WTC11 (cell line): Measurements from ENCODE around the gene MTM1. TPM values are rescaled to one million over a fixed set of nuclear protein-coding genes. Genes with fewer than 3 reads are reported as not detected.
A peak's percentile ranks its signal among the peaks of the same experiment; 100 is the strongest.

Source experiments
- ATAC-seq: fragments of 200-7000 bp; cut with Tn5 transposase; 2 replicates; pipeline ENCODE4 v1.10.0; 2021; ENCODE audit warnings: mild to moderate bottlenecking, moderate library complexity
- CTCF ChIA-PET: fragments of 300-600 bp; sonication (Branson Sonifier 250); formaldehyde crosslinking; loops from one replicate; lab custom pipeline; 2021; ENCODE audit warnings: antibody characterized with exemption; lab: Charles Lee
- POLR2A ChIA-PET: fragments of 350-600 bp; sonication (Branson Sonifier 250); formaldehyde crosslinking; loops from one replicate; lab custom pipeline; 2021; ENCODE audit warnings: antibody characterized with exemption; lab: Charles Lee
- DNase-seq: peaks from one replicate; pipeline ENCODE4 v3.0.0; 2021; ENCODE audit warnings: low spot score
- H3K27ac Mint-ChIP-seq: 2 replicates; pipeline ENCODE4 v1.8.0; 2021; ENCODE audit warnings: mixed read lengths
- H3K27me3 Mint-ChIP-seq: 2 replicates; pipeline ENCODE4 v1.8.0; 2021; ENCODE audit warnings: low read depth, mild to moderate bottlenecking, moderate library complexity, mixed read lengths
- H3K36me3 Mint-ChIP-seq: 2 replicates; pipeline ENCODE4 v1.8.0; 2021; ENCODE audit warnings: mixed read lengths
- H3K4me1 Mint-ChIP-seq: 2 replicates; pipeline ENCODE4 v1.8.0; 2022; ENCODE audit warnings: mixed read lengths
- H3K4me3 Mint-ChIP-seq: 2 replicates; pipeline ENCODE4 v1.8.0; 2021; ENCODE audit warnings: mild to moderate bottlenecking, moderate library complexity, mixed read lengths
- H3K9me3 Mint-ChIP-seq: 2 replicates; pipeline ENCODE4 v1.8.0; 2021; ENCODE audit warnings: mixed read lengths
- AR ChIP-seq: fragments of 250-450 bp; sonication (Bioruptor Pico); IDR thresholded peaks from 2 replicates; pipeline ENCODE4 v1.9.0; 2021; ENCODE audit warnings: mild to moderate bottlenecking
- ATF1 ChIP-seq: sonication (generic); formaldehyde crosslinking; IDR thresholded peaks from 2 replicates; pipeline ENCODE4 v1.8.1; 2023; ENCODE audit warnings: mild to moderate bottlenecking, moderate library complexity, missing genetic modification reagents
- ATF2 ChIP-seq: sonication (generic); formaldehyde crosslinking; IDR thresholded peaks from 2 replicates; pipeline ENCODE4 v1.8.1; 2022; ENCODE audit warnings: low read depth, missing genetic modification reagents, borderline replicate concordance
- ATF3 ChIP-seq: sonication (generic); formaldehyde crosslinking; conservative IDR thresholded peaks from 2 replicates; pipeline ENCODE4 v1.8.1; 2022; ENCODE audit warnings: mild to moderate bottlenecking, missing genetic modification reagents
- CBFB ChIP-seq: sonication (generic); formaldehyde crosslinking; IDR thresholded peaks from 2 replicates; pipeline ENCODE4 v1.8.1; 2022; ENCODE audit warnings: mild to moderate bottlenecking, low read depth, missing genetic modification reagents
- CREM ChIP-seq: sonication (generic); formaldehyde crosslinking; IDR thresholded peaks from 2 replicates; pipeline ENCODE4 v1.8.1; 2022; ENCODE audit warnings: mild to moderate bottlenecking, missing genetic modification reagents, moderate library complexity
- E2F1 ChIP-seq: sonication (generic); formaldehyde crosslinking; IDR thresholded peaks from 2 replicates; pipeline ENCODE4 v1.8.0; 2022; ENCODE audit warnings: mild to moderate bottlenecking, missing genetic modification reagents
- E2F5 ChIP-seq: sonication (generic); formaldehyde crosslinking; IDR thresholded peaks from 2 replicates; pipeline ENCODE4 v1.8.1; 2022; ENCODE audit warnings: mild to moderate bottlenecking, moderate library complexity, missing genetic modification reagents
- ETV6 ChIP-seq: sonication (generic); formaldehyde crosslinking; IDR thresholded peaks from 2 replicates; pipeline ENCODE4 v1.8.1; 2022; ENCODE audit warnings: mild to moderate bottlenecking, missing genetic modification reagents
- FOXK1 ChIP-seq: sonication (generic); formaldehyde crosslinking; IDR thresholded peaks from 2 replicates; pipeline ENCODE4 v1.8.0; 2022; ENCODE audit warnings: mild to moderate bottlenecking, moderate library complexity, missing genetic modification reagents
- GABPB1 ChIP-seq: sonication (generic); formaldehyde crosslinking; IDR thresholded peaks from 2 replicates; pipeline ENCODE4 v1.8.1; 2023; ENCODE audit warnings: mild to moderate bottlenecking, missing genetic modification reagents
- IRF2 ChIP-seq: sonication (generic); formaldehyde crosslinking; IDR thresholded peaks from 2 replicates; pipeline ENCODE4 v1.8.0; 2022; ENCODE audit warnings: low read depth, missing genetic modification reagents, borderline replicate concordance
- KAT7 ChIP-seq: sonication (generic); formaldehyde crosslinking; IDR thresholded peaks from 2 replicates; pipeline ENCODE4 v1.8.1; 2023; ENCODE audit warnings: missing genetic modification reagents, mild to moderate bottlenecking, borderline replicate concordance
- MYBL2 ChIP-seq: sonication (generic); formaldehyde crosslinking; IDR thresholded peaks from 2 replicates; pipeline ENCODE4 v1.8.1; 2023; ENCODE audit warnings: mild to moderate bottlenecking, moderate library complexity, missing genetic modification reagents
- PRDM15 ChIP-seq: sonication (generic); formaldehyde crosslinking; IDR thresholded peaks from 2 replicates; pipeline ENCODE4 v1.8.0; 2022; ENCODE audit warnings: missing genetic modification reagents
- SMAD4 ChIP-seq: sonication (generic); formaldehyde crosslinking; IDR thresholded peaks from 2 replicates; pipeline ENCODE4 v1.8.0; 2022; ENCODE audit warnings: mild to moderate bottlenecking, missing genetic modification reagents
- ZNF232 ChIP-seq: sonication (generic); formaldehyde crosslinking; IDR thresholded peaks from 2 replicates; pipeline ENCODE4 v1.8.0; 2022; ENCODE audit warnings: mild to moderate bottlenecking, missing genetic modification reagents
- total RNA-seq: library from RNA; stranded (reverse); gene quantifications from 3 replicates; pipeline ENCODE4 v1.2.3, GENCODE V29; 2021

Gene MTM1
- total RNA-seq, 1 experiment from 2014 or later = 10.4 TPM

GRCh38 chrX:150644422-150644821 lies 76.0 kb downstream of the MTM1 start (continued):
- TF ChIP-seq ATF3 (no peak), ETV6 (CRISPR knock-in tag) (no peak)
- TF ChIP-seq, all 79 proteins: peak for 0

- Mint-ChIP-seq H3K4me1 (no peaks in the 10 kb centered on the region; the same call in 1 of the 2 replicates), H3K4me3 (no peak overlapping the region), H3K27ac (0 out of 2 replicates have a peak overlapping the region, but pooled peaks have one; percentile 27), H3K27me3 (no peaks in the 10 kb centered on the region), H3K36me3 (peaks cover 3% of the 10 kb centered on the region; the same call in 1 of the 2 replicates), H3K9me3 (no peaks in the 10 kb centered on the region)
- TF ChIP-seq GABPB1 (CRISPR knock-in tag) (no peak), CREM (CRISPR knock-in tag) (no peak), MYBL2 (CRISPR knock-in tag) (no peak), IRF2 (CRISPR knock-in tag) (no peak), E2F5 (CRISPR knock-in tag) (no peak), AR (CRISPR knock-in tag) (no peak), FOXK1 (no peak), PRDM15 (no peak), SMAD4 (CRISPR knock-in tag) (no peak), ATF1 (CRISPR knock-in tag) (no peak), CBFB (CRISPR knock-in tag) (no peak), ATF2 (CRISPR knock-in tag) (no peak), KAT7 (CRISPR knock-in tag) (no peak), E2F1 (CRISPR knock-in tag) (no peak), ZNF232 (CRISPR knock-in tag) (no peak)
- no peak for ATAC-seq
- ChIA-PET POLR2A (no interaction called here), CTCF (no interaction called here)
- no peak for DNase-seq
Measured at GRCh38 chrX:150647331-150647730, 78.9 kb downstream of the MTM1 start.
